NCI-H1436 treated with DMSO at 0.1 percent for 48 hours (cell line): ENCODE results near the gene STRIP1.
"Not testable (repeated sequence)": the region's sequence is repeated elsewhere in the genome, so short reads cannot be mapped to it uniquely, and the experiment has no call there.

ENCODE experiments used
- DNase-seq: peaks from one replicate; lab custom pipeline; 2025; lab: John Stamatoyannopoulos, UW

Gene STRIP1

DNA sequence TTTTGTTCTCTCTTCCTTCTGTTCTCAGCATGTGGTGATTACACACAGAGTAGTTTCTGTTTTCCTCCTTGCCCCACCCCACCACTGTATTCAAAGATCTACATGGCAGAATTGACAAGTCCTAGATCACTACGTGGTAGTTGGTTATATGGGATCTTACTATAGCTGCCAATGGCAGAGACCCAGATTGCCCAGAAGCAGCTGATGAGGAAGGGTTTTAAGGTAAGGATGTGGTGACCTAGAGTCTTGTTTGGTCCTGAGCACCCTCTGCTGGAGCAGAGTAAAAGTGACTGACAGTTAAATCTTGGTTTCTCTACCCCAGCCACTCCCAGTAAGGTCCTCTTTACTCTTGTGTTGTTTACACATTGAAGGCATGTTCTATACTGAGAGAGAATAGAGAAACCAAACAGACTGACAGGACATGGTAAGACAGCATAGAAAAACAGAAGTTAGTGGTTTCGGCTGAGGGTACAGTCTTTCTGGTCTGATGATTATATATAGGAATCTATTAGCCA lies 22.8 kb upstream of the STRIP1 start:
- DNase-seq: no peak

GRCh38 chr1:110012100-110012780 lies 22.2 kb upstream of the STRIP1 start:
- DNase-seq: no peak

DNA sequence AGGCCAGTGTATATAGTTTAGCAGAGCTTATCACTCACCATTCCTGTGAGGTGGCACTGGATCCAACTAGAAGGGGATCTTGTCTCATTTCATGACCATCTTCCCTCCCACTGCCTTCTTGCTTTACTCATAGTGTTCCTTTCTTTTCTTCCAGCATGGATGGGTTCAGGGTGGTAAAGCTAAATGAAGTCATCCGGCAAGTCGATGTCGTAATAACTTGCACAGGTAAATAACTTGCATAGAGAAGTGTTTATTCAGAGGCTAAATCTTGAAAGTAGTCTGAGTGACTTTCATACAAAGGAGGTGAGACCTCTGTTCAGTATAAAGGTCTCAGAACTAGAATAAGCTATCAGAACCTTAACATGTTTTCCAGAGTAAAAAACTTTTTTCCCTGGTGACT lies 16.6 kb upstream of the STRIP1 start:
- DNase-seq: no peak

GRCh38 chr1:110018396-110018795 lies 16.0 kb upstream of the STRIP1 start:
- DNase-seq: no peak

GRCh38 chr1:110019770-110020169 lies 14.7 kb upstream of the STRIP1 start:
- DNase-seq: no peak

- DNase-seq: no peak
Observed at GRCh38 chr1:110021285-110021684, 13.1 kb upstream of the STRIP1 start.

DNA sequence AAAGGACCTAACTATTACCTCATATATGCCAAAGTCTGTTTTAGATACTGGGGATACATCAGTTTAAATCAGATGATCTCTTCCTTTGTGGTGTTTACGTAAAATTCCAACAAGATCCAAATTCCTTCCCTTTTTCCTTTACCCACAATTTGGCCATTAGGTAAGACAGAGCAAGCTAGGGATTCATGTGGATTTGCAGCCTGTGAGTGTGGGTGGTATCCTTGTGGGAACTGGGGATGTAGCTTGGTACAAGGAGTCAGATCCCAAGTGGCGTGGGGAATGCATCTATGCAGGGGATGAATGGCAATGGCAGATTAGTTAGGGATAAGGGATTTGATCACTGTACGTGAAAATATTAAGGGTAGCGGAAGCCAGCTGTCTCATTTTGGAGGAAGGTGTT lies 9.8 kb upstream of the STRIP1 start:
- no peak for DNase-seq

- not testable (repeated sequence) for DNase-seq
Observed at GRCh38 chr1:110030687-110031086, 3.7 kb upstream of the STRIP1 start.

DNA sequence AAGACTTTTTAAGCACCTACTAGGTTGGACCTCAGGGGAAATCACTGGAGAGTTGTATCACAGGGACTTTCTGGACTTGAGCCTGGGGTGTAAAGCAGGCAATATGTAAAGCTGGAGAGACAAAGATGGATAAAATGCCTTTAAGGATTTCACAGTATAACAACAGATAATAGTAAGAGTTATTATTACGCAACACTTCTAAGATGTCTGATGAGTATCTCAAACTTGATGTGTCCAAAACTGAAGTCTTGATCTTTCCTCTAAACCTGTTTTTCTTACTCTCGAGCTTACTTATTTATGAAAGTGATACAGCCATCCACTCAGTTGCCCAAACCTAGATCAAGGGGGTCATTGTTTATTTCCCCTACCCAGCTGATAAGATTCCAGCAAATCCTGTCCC lies 2.1 kb upstream of the STRIP1 start:
- DNase-seq: no peak

- DNase-seq: no peak
Observed at GRCh38 chr1:110033421-110033820, 1.0 kb upstream of the STRIP1 start.

DNA sequence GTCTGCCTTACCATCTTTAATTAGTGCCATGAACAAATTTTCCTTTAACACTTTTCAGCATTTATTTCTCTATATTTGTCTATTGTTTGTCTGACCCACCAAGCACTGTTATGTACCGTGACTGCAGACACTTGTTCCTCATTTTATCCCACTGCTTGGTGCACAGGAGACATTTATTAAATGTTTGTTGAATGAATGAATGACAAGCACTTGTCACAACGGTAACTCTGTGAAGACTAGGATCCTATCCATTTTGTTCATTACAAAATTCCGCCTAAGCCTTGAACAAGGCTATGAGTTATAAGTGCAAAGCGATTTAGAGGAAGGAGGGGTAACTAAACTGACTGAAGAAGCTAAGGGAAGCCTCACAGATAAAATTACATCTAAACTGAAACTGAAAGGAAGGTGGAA lies 379 bp upstream of the STRIP1 start:
- no peak for DNase-seq

DNA sequence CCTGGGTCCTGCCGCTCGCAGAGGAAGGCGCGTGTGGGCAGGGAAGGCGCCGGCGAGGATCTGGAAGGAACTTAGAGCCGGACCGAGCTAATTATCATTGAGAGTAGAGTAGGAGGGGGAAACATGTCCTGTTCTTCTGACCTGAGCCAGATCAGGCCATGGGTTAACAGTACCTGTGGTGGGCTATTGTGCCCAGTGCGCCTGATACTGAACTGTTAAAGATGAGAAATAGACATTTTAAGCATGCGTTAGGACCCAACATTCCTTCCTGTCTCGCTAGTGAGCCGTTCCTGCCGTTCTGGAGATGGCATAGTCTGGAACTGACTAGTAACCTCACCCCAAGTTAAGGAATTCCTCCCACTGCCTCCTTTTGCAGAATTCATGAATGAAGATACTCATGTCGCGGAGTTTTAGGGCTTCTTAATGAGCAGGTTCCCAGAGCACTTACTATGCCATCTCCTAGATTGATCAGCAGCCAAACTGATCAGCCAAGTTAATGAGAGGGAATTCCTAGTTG lies 870 bp downstream of the STRIP1 start:
- DNase-seq: no peak

- no peak for DNase-seq
Observed at GRCh38 chr1:110038271-110038670, 3.8 kb downstream of the STRIP1 start.

DNA sequence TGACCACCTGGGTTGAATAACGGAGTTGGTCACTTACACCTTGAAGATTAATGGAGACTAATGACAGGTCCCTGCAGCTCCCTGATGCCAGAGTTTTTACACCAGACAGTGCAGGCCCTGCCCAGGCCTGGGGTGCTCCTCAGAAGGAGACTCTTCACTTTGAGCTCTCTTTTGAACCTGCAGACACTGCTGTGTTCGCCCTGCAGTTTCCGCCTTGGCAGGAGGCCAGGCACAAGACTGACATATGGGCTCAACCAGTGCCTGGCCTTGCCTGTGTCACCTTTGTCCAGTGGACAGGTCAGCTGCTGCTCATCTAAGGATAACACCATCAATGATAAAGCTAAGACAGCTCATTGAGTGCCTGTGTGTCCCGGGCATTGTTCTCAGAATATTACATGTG lies 5.2 kb downstream of the STRIP1 start:
- no peak for DNase-seq

GRCh38 chr1:110040548-110040947 lies 6.1 kb downstream of the STRIP1 start:
- no peak for DNase-seq

GRCh38 chr1:110043016-110043415 lies 8.6 kb downstream of the STRIP1 start:
- DNase-seq: no peak

- no peak for DNase-seq
Observed at GRCh38 chr1:110047463-110047862, 13.0 kb downstream of the STRIP1 start.

DNA sequence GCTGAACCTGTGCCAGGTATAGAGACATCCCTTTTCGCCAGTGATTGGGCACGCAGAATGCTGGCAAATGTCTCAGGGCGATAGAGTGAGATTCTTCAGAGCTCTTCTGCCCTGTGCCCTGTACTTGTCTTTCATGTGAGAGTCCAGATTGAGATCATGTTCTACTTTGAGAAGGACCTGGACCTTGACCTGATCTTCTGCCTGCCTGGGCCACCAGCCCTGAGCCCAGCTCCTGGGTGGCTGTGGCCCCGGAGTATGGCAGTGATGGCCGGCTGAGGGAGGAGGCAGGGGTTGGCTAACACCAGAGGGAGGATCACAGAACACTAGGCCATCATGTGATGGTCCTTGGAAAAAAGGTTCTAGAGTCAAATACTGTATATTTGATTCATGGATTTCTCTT lies 13.8 kb downstream of the STRIP1 start:
- DNase-seq: no peak

DNA sequence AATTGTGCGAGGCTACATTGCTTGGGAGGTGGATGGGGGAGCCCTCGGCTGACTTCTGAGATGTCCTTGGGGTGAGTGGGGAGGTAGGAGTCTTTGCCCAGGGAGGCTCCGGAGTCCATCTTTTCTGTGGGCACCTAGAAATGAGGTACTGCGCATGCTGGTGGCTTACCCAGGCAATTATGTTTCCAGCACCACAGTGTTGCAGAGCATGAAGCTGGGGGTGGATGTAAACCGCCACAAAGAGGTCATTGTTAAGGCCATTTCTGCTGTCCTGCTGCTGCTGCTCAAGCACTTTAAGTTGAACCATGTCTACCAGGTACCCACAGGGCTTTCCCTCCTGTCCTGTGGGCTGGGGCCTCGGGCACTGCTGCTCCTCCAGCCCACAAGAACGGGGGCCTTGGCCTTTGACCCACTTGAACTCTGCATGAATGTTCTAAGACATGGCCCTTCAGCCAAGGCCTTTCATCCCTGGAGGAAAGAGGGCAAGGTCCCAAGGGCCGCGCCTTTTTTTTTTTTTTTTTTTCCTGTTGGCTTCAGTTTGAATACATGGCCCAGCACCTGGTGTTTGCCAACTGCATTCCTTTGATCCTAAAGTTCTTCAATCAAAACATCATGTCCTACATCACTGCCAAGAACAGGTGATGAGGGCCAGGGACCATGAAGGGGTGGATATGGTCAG lies 14.6 kb downstream of the STRIP1 start:
- no peak for DNase-seq

DNA sequence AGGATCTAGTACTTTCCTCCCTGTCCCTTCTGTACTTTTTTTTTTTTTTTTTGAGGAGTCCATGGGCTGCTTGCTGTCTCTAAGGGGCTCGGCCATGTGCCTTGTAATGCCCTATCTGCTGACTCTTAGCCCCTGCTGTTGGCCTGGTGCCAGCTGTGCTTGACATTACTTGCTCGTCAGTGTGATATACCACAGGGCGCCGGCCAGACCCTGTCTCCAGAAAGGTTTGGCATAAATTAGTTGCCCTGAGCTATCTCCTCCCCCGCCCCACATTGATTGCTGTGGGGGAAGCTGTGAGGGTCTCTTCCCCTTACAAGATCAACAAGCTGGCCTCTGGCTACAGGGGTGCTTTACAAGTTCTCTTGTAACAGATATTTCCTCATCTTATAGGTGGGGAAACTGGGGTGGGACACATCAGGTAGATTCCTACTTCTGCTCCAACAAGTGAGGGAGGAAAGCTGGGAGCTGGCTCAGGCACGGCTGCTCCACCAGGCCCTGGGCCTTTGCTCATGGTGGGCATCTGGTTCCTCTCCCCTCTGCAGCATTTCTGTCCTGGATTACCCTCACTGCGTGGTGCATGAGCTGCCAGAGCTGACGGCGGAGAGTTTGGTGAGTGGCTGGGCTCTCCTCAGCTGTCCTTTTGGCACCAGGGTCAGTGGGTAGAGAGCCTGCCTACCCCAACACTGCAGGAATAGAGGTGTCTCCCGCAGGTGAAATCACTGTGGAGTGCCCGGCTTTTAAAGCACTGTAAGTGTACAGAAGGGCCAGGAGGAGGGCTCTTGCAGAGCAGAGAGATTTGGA lies 15.6 kb downstream of the STRIP1 start:
- no peak for DNase-seq

DNA sequence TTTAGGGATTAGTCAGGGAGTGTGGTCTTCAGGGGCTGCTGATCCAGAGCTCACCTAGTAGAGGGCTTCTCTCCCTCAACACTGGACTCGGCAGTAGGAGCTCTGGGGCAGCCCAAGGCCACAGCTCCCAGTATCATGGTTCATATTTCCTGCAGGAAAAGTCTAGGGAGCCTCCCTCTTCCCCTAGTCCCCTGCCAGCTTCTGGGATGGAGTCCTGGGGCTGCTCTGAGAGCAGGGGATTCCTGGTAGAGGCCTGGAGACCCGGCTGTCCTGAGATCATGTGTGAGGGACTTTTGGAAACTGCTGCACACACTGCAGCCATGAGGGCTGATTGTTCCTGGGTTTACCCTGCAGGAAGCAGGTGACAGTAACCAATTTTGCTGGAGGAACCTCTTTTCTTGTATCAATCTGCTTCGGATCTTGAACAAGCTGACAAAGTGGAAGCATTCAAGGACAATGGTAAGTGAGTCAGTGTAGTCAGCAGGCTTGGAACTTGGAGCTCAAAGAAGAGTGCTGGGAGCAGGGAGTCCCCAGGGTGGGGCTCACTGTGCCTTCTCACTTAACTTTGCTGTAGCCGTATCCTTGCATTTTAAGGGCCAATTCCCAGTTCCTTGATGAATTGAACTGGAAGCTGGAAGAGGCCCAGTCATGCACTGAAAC lies 16.3 kb downstream of the STRIP1 start:
- no peak for DNase-seq

DNA sequence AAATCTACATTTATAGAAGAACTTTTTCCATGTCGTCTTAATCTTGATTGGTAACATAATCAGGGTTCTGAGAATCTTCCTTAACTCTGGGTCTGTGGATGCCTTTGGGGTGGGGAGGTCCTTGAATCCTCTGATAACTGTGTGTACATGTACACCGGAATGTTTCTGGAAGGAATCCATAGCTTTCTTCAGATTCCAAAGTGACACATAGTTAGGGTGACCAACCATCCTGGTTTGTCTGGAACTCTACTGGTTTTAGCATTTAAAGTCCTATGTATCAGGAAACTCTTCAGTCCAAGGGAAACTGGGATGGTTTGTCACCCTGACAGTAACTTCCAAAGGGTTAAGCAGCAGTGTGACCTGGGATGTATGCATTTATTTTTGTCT lies 16.8 kb downstream of the STRIP1 start:
- DNase-seq: no peak
